GM23338 (cell line): ENCODE data around the gene PARVB. TPM values are rescaled to one million over a fixed set of nuclear protein-coding genes. Genes with fewer than 3 reads are reported as not detected.
A peak's percentile ranks its signal among the peaks of the same experiment; 100 is the strongest.

Experiments
- ATAC-seq: fragments of 200-7000 bp; cut with Tn5 transposase; 3 replicates; pipeline ENCODE4 v1.9.1; 2020
- DNase-seq: peaks from one replicate; pipeline ENCODE4 v3.0.0-alpha.2; 2015; ENCODE audit warnings: low spot score
- H2AFZ ChIP-seq: fragments of 200-600 bp; sonication (generic); 2 replicates; pipeline ENCODE4 v1.8.0; 2016; ENCODE audit warnings: antibody characterized with exemption, mild to moderate bottlenecking, moderate library complexity
- H3F3A ChIP-seq: fragments of 200-600 bp; sonication (generic); replicated peaks from 2 replicates; pipeline ENCODE4 v1.8.0; 2017; ENCODE audit warnings: antibody characterized with exemption, mixed run types, low read depth
- H3K27ac ChIP-seq: fragments of 200-600 bp; sonication (generic); 2 replicates; pipeline ENCODE4 v1.6.1; 2016; ENCODE audit warnings: low read depth
- H3K27me3 ChIP-seq: fragments of 200-600 bp; sonication (generic); 2 replicates; pipeline ENCODE4 v1.8.0; 2016; ENCODE audit warnings: mild to moderate bottlenecking, mixed run types, moderate library complexity; ENCODE audit not compliant: insufficient read depth
- H3K36me3 ChIP-seq: fragments of 200-600 bp; sonication (generic); 2 replicates; pipeline ENCODE4 v1.8.0; 2016; ENCODE audit warnings: mild to moderate bottlenecking; ENCODE audit not compliant: insufficient read depth
- H3K4me1 ChIP-seq: fragments of 200-600 bp; sonication (generic); 2 replicates; pipeline ENCODE4 v1.8.0; 2016; ENCODE audit warnings: mild to moderate bottlenecking, moderate library complexity; ENCODE audit not compliant: insufficient read depth
- H3K4me2 ChIP-seq: fragments of 200-600 bp; sonication (generic); 2 replicates; pipeline ENCODE4 v1.7.1; 2017; ENCODE audit warnings: mixed run types
- H3K4me3 ChIP-seq: fragments of 200-600 bp; sonication (generic); 2 replicates; pipeline ENCODE4 v1.6.1; 2016; ENCODE audit warnings: mixed run types
- H3K79me2 ChIP-seq: fragments of 200-600 bp; sonication (generic); replicated peaks from 2 replicates; pipeline ENCODE4 v1.8.0; 2017; ENCODE audit warnings: mild to moderate bottlenecking; ENCODE audit not compliant: insufficient read depth
- H3K9me2 ChIP-seq: fragments of 200-600 bp; sonication (generic); 2 replicates; pipeline ENCODE4 v1.8.0; 2017; ENCODE audit not compliant: insufficient read depth
- H4K20me1 ChIP-seq: fragments of 200-600 bp; sonication (generic); replicated peaks from 2 replicates; pipeline ENCODE4 v1.8.0; 2017; ENCODE audit warnings: mild to moderate bottlenecking; ENCODE audit not compliant: insufficient read depth
- H3K27ac Mint-ChIP-seq: 2 replicates; pipeline ENCODE4 v1.8.0; 2020; ENCODE audit warnings: inconsistent platforms, mild to moderate bottlenecking, moderate library complexity, mixed read lengths
- H3K27me3 Mint-ChIP-seq: 3 replicates; pipeline ENCODE4 v1.8.0; 2022; ENCODE audit warnings: low read depth, mild to moderate bottlenecking, moderate library complexity, mixed read lengths, inconsistent platforms; ENCODE audit not compliant: insufficient read depth, poor library complexity
- H3K36me3 Mint-ChIP-seq: 3 replicates; pipeline ENCODE4 v1.8.0; 2021; ENCODE audit warnings: low read depth, mild to moderate bottlenecking, inconsistent platforms, moderate library complexity, mixed read lengths
- H3K4me1 Mint-ChIP-seq: 3 replicates; pipeline ENCODE4 v1.8.0; 2020; ENCODE audit warnings: mild to moderate bottlenecking, inconsistent platforms, mixed read lengths
- H3K4me3 Mint-ChIP-seq: 3 replicates; pipeline ENCODE4 v1.8.0; 2021; ENCODE audit warnings: moderate library complexity, mild to moderate bottlenecking, inconsistent platforms, mixed read lengths
- H3K9me3 Mint-ChIP-seq: 3 replicates; pipeline ENCODE4 v1.8.0; 2020; ENCODE audit warnings: moderate library complexity, mild to moderate bottlenecking, inconsistent platforms, mixed read lengths
- CREB1 ChIP-seq: fragments of 250-450 bp; sonication (Bioruptor Pico); IDR thresholded peaks from 2 replicates; pipeline ENCODE4 v1.5.0; 2020; ENCODE audit warnings: low read depth, mild to moderate bottlenecking, moderate library complexity
- EZH2 ChIP-seq: fragments of 200-600 bp; sonication (generic); IDR thresholded peaks from one replicate; pipeline ENCODE4 v1.8.0; 2017; ENCODE audit warnings: antibody characterized with exemption, mild to moderate bottlenecking, low read depth; ENCODE audit not compliant: unreplicated experiment
- EZH2phosphoT487 ChIP-seq: fragments of 200-600 bp; sonication (generic); IDR thresholded peaks from one replicate; pipeline ENCODE4 v1.8.1; 2018; ENCODE audit warnings: antibody characterized with exemption; ENCODE audit not compliant: unreplicated experiment
- JUNB ChIP-seq: IDR thresholded peaks from one replicate; pipeline ENCODE4 v1.6.1; 2016; ENCODE audit warnings: antibody characterized with exemption; ENCODE audit not compliant: unreplicated experiment
- NANOG ChIP-seq: IDR thresholded peaks from 2 replicates; pipeline ENCODE4 v1.6.1; 2016; ENCODE audit warnings: antibody characterized with exemption, borderline replicate concordance
- POLR2AphosphoS5 ChIP-seq: IDR thresholded peaks from 2 replicates; pipeline ENCODE4 v1.6.1; 2016; ENCODE audit warnings: antibody characterized with exemption, low read depth
- STAT1 ChIP-seq: IDR thresholded peaks from one replicate; pipeline ENCODE4 v1.6.1; 2016; ENCODE audit warnings: antibody characterized with exemption; ENCODE audit not compliant: unreplicated experiment
- ZNF114 ChIP-seq: fragments of 250-450 bp; sonication (Bioruptor Pico); IDR thresholded peaks from 2 replicates; pipeline ENCODE4 v1.5.0; 2020; ENCODE audit warnings: mild to moderate bottlenecking, moderate library complexity
- ZNF331 ChIP-seq: fragments of 250-450 bp; sonication (Bioruptor Pico); IDR thresholded peaks from 2 replicates; pipeline ENCODE4 v1.5.0; 2020; ENCODE audit warnings: low read depth, mild to moderate bottlenecking, moderate library complexity
- polyA plus RNA-seq: library from polyadenylated mRNA; unstranded; fragments of >200 nt; fragmentation: Nextera tagmentation; extraction: Ambion mirVana; gene quantifications from 2 replicates; pipeline ENCODE4 v1.2.1, GENCODE V29; 2016
- total RNA-seq: library from RNA; depleted of rRNA; stranded (reverse); fragments of >200 nt; shearing (Covaris generic); gene quantifications from 2 replicates; pipeline ENCODE4 v1.2.3, GENCODE V29; 2014
- TF ChIP-seq, protein P1 (sequence below): IDR thresholded peaks from one replicate; pipeline ENCODE4 v1.6.1; 2018; ENCODE audit warnings: antibody characterized with exemption; ENCODE audit not compliant: unreplicated experiment
- TF ChIP-seq, protein P2 (sequence below): IDR thresholded peaks from 2 replicates; pipeline ENCODE4 v1.6.1; 2016; ENCODE audit warnings: antibody characterized with exemption
- TF ChIP-seq, protein P3 (sequence below): fragments of 250-450 bp; sonication (Bioruptor Pico); IDR thresholded peaks from 2 replicates; pipeline ENCODE4 v1.5.0; 2020; ENCODE audit warnings: mild to moderate bottlenecking, moderate library complexity
- TF ChIP-seq, protein P4 (sequence below), 2 experiments: fragments of 200-600 bp in 1 of 2; sonication (generic) in 1 of 2; conservative IDR thresholded peaks; 2 replicates each; pipeline versions ENCODE4 v1.5.1 to v1.6.1; 2016 to 2017; ENCODE audit warnings: antibody characterized with exemption in 2 of 2, low read depth in 2 of 2, mild to moderate bottlenecking in 2 of 2, moderate library complexity in 1 of 2

Gene PARVB
- total and polyA plus RNA-seq, 2 experiments from 2014 or later, result 4.3 to 7.7 TPM

DNA sequence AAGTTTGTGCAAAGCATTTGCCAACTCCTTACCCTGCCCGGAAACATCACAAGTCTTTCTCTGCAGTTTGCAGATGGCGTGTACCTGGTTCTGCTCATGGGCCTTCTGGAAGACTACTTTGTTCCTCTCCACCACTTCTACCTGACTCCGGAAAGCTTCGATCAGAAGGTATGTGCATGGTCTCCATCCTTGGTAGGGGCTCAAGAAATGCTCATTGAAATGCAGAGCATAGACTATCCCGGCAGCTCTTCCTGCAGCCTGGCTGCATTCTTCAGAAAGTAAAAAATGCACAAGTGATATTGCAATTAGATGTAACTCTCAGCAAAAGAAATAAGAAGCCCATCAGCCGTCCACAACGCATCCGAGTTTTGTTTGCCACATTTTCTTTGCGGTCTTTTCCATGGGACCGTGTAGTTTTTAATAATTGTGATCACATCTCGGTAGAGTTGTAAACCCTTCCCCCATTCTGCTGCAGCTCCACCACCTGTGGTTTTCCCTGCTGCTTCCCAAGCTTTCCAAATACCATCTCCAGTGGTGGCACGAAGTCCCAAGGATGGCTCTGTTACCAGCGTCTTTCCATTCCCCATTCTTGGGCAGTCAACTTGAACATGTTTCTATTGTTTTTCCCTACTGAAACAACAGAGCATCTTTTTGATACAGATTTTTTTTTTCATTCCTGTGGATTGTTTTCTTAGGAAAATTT, 134.0 kb downstream of the PARVB start:
- Mint-ChIP-seq H3K9me3 (no peaks in the 10 kb centered on the region), H3K4me1 (peaks cover 39% of the 10 kb centered on the region), H3K36me3 (peaks cover 2% of the 10 kb centered on the region; the same call in 2 of the 3 replicates), H3K27ac (peak overlapping the region; percentile 36), H3K4me3 (peak overlapping the region; percentile 13; the same call in 1 of the 3 replicates), H3K27me3 (peaks cover 10% of the 10 kb centered on the region)
- Histone ChIP-seq H3F3A (no peaks in the 10 kb centered on the region), H3K36me3 (no peaks in the 10 kb centered on the region), H3K79me2 (no peaks in the 10 kb centered on the region), H3K4me3 (no peak overlapping the region), H3K27me3 (no peaks in the 10 kb centered on the region), H3K9me2 (no peaks in the 10 kb centered on the region), H3K4me1 (peaks cover 12% of the 10 kb centered on the region), H2AFZ (no peak overlapping the region), H3K4me2 (peak overlapping the region; percentile 60), H3K27ac (0 out of 2 replicates have a peak overlapping the region, but pooled peaks have one; percentile 39), H4K20me1 (no peaks in the 10 kb centered on the region)
- ATAC-seq (peak; percentile 51), DNase-seq (no peak)
- no peak for TF ChIP-seq POLR2AphosphoS5
- TF ChIP-seq, protein P1, sequence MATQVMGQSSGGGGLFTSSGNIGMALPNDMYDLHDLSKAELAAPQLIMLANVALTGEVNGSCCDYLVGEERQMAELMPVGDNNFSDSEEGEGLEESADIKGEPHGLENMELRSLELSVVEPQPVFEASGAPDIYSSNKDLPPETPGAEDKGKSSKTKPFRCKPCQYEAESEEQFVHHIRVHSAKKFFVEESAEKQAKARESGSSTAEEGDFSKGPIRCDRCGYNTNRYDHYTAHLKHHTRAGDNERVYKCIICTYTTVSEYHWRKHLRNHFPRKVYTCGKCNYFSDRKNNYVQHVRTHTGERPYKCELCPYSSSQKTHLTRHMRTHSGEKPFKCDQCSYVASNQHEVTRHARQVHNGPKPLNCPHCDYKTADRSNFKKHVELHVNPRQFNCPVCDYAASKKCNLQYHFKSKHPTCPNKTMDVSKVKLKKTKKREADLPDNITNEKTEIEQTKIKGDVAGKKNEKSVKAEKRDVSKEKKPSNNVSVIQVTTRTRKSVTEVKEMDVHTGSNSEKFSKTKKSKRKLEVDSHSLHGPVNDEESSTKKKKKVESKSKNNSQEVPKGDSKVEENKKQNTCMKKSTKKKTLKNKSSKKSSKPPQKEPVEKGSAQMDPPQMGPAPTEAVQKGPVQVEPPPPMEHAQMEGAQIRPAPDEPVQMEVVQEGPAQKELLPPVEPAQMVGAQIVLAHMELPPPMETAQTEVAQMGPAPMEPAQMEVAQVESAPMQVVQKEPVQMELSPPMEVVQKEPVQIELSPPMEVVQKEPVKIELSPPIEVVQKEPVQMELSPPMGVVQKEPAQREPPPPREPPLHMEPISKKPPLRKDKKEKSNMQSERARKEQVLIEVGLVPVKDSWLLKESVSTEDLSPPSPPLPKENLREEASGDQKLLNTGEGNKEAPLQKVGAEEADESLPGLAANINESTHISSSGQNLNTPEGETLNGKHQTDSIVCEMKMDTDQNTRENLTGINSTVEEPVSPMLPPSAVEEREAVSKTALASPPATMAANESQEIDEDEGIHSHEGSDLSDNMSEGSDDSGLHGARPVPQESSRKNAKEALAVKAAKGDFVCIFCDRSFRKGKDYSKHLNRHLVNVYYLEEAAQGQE, result no peak
- no peak for TF ChIP-seq NANOG
- no peak for TF ChIP-seq EZH2phosphoT487
- TF ChIP-seq EZH2, result no peak
- TF ChIP-seq, protein P2, sequence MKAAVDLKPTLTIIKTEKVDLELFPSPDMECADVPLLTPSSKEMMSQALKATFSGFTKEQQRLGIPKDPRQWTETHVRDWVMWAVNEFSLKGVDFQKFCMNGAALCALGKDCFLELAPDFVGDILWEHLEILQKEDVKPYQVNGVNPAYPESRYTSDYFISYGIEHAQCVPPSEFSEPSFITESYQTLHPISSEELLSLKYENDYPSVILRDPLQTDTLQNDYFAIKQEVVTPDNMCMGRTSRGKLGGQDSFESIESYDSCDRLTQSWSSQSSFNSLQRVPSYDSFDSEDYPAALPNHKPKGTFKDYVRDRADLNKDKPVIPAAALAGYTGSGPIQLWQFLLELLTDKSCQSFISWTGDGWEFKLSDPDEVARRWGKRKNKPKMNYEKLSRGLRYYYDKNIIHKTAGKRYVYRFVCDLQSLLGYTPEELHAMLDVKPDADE, result no peak
- TF ChIP-seq ZNF331, result no peak
- TF ChIP-seq, protein P3, sequence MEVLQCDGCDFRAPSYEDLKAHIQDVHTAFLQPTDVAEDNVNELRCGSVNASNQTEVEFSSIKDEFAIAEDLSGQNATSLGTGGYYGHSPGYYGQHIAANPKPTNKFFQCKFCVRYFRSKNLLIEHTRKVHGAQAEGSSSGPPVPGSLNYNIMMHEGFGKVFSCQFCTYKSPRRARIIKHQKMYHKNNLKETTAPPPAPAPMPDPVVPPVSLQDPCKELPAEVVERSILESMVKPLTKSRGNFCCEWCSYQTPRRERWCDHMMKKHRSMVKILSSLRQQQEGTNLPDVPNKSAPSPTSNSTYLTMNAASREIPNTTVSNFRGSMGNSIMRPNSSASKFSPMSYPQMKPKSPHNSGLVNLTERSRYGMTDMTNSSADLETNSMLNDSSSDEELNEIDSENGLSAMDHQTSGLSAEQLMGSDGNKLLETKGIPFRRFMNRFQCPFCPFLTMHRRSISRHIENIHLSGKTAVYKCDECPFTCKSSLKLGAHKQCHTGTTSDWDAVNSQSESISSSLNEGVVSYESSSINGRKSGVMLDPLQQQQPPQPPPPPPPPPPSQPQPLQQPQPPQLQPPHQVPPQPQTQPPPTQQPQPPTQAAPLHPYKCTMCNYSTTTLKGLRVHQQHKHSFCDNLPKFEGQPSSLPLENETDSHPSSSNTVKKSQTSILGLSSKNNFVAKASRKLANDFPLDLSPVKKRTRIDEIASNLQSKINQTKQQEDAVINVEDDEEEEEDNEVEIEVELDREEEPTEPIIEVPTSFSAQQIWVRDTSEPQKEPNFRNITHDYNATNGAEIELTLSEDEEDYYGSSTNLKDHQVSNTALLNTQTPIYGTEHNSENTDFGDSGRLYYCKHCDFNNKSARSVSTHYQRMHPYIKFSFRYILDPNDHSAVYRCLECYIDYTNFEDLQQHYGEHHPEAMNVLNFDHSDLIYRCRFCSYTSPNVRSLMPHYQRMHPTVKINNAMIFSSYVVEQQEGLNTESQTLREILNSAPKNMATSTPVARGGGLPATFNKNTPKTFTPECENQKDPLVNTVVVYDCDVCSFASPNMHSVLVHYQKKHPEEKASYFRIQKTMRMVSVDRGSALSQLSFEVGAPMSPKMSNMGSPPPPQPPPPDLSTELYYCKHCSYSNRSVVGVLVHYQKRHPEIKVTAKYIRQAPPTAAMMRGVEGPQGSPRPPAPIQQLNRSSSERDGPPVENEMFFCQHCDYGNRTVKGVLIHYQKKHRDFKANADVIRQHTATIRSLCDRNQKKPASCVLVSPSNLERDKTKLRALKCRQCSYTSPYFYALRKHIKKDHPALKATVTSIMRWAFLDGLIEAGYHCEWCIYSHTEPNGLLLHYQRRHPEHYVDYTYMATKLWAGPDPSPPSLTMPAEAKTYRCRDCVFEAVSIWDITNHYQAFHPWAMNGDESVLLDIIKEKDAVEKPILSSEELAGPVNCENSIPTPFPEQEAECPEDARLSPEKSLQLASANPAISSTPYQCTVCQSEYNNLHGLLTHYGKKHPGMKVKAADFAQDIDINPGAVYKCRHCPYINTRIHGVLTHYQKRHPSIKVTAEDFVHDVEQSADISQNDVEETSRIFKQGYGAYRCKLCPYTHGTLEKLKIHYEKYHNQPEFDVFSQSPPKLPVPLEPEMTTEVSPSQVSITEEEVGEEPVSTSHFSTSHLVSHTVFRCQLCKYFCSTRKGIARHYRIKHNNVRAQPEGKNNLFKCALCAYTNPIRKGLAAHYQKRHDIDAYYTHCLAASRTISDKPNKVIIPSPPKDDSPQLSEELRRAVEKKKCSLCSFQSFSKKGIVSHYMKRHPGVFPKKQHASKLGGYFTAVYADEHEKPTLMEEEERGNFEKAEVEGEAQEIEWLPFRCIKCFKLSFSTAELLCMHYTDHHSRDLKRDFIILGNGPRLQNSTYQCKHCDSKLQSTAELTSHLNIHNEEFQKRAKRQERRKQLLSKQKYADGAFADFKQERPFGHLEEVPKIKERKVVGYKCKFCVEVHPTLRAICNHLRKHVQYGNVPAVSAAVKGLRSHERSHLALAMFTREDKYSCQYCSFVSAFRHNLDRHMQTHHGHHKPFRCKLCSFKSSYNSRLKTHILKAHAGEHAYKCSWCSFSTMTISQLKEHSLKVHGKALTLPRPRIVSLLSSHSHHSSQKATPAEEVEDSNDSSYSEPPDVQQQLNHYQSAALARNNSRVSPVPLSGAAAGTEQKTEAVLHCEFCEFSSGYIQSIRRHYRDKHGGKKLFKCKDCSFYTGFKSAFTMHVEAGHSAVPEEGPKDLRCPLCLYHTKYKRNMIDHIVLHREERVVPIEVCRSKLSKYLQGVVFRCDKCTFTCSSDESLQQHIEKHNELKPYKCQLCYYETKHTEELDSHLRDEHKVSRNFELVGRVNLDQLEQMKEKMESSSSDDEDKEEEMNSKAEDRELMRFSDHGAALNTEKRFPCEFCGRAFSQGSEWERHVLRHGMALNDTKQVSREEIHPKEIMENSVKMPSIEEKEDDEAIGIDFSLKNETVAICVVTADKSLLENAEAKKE, result no peak
- TF ChIP-seq CREB1 (CRISPR knock-in tag), result no peak
- no peak for TF ChIP-seq JUNB
- no peak for TF ChIP-seq ZNF114 (CRISPR knock-in tag)
- TF ChIP-seq, protein P4, sequence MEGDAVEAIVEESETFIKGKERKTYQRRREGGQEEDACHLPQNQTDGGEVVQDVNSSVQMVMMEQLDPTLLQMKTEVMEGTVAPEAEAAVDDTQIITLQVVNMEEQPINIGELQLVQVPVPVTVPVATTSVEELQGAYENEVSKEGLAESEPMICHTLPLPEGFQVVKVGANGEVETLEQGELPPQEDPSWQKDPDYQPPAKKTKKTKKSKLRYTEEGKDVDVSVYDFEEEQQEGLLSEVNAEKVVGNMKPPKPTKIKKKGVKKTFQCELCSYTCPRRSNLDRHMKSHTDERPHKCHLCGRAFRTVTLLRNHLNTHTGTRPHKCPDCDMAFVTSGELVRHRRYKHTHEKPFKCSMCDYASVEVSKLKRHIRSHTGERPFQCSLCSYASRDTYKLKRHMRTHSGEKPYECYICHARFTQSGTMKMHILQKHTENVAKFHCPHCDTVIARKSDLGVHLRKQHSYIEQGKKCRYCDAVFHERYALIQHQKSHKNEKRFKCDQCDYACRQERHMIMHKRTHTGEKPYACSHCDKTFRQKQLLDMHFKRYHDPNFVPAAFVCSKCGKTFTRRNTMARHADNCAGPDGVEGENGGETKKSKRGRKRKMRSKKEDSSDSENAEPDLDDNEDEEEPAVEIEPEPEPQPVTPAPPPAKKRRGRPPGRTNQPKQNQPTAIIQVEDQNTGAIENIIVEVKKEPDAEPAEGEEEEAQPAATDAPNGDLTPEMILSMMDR (conservative IDR thresholded peaks at IDR 0.05; ENCODE audit: low read depth in 2 of 2), result no peak
- TF ChIP-seq STAT1, result no peak
